PC-9 (cell line): Measurements from ENCODE around the gene NTNG1. TPM values are rescaled to one million over a fixed set of nuclear protein-coding genes. Genes with fewer than 3 reads are reported as not detected.

Experiments
- BruUV-seq: library from RNA; stranded (reverse); fragments of 400-500 nt; replicated peaks from 2 replicates; lab custom pipeline; 2021; lab: Mats Ljungman, UMichigan
- CTCF ChIA-PET: fragments of 300-600 bp; sonication (Branson Sonifier 250); formaldehyde crosslinking; loops from one replicate; lab custom pipeline; 2022; ENCODE audit warnings: antibody characterized with exemption; lab: Charles Lee
- POLR2A ChIA-PET: fragments of 300-600 bp; sonication (Branson Sonifier 250); formaldehyde crosslinking; loops from one replicate; lab custom pipeline; 2022; ENCODE audit warnings: antibody characterized with exemption; ENCODE audit not compliant: unreplicated experiment; lab: Charles Lee
- DNase-seq, 2 experiments: peaks; one replicate each; pipeline versions ENCODE4 v3.0.0 to v3.0.0-alpha.2; 2015 to 2022; ENCODE audit warnings: mixed read lengths in 1 of 2
- H2AFZ ChIP-seq: fragments of 200-600 bp; sonication (generic); 2 replicates; pipeline ENCODE4 v1.8.1; 2017; ENCODE audit warnings: antibody characterized with exemption
- H3F3A ChIP-seq: fragments of 200-600 bp; sonication (generic); 2 replicates; pipeline ENCODE4 v1.8.1; 2017; ENCODE audit warnings: antibody characterized with exemption, mild to moderate bottlenecking, low read depth; ENCODE audit not compliant: insufficient read depth
- H3K27ac ChIP-seq: fragments of 200-600 bp; sonication (generic); 2 replicates; pipeline ENCODE4 v1.6.1; 2016; ENCODE audit warnings: mixed run types
- H3K27me3 ChIP-seq: fragments of 200-600 bp; sonication (generic); 2 replicates; pipeline ENCODE4 v1.6.1; 2016; ENCODE audit warnings: low read depth, mixed run types; ENCODE audit not compliant: insufficient read depth
- H3K36me3 ChIP-seq: fragments of 200-600 bp; sonication (generic); 2 replicates; pipeline ENCODE4 v1.6.1; 2016; ENCODE audit warnings: low read depth, mixed run types
- H3K4me1 ChIP-seq: fragments of 200-600 bp; sonication (generic); replicated peaks from 2 replicates; pipeline ENCODE4 v1.6.1; 2016; ENCODE audit warnings: mixed run types; ENCODE audit not compliant: insufficient read depth
- H3K4me2 ChIP-seq: fragments of 200-600 bp; sonication (generic); 2 replicates; pipeline ENCODE4 v1.6.1; 2017; ENCODE audit warnings: mixed run types
- H3K4me3 ChIP-seq: fragments of 200-600 bp; sonication (generic); 2 replicates; pipeline ENCODE4 v1.6.1; 2016; ENCODE audit warnings: mixed run types
- H3K79me2 ChIP-seq: fragments of 200-600 bp; sonication (generic); 2 replicates; pipeline ENCODE4 v1.6.1; 2017; ENCODE audit warnings: low read depth, mixed run types
- H3K9me2 ChIP-seq: fragments of 200-600 bp; sonication (generic); 2 replicates; pipeline ENCODE4 v1.8.1; 2017; ENCODE audit warnings: mild to moderate bottlenecking; ENCODE audit not compliant: insufficient read depth
- H3K9me3 ChIP-seq: fragments of 200-600 bp; sonication (generic); 2 replicates; pipeline ENCODE4 v1.8.1; 2016; ENCODE audit warnings: low read depth; ENCODE audit not compliant: insufficient read depth
- H4K20me1 ChIP-seq: fragments of 200-600 bp; sonication (generic); 2 replicates; pipeline ENCODE4 v1.8.1; 2017; ENCODE audit not compliant: insufficient read depth
- EZH2 ChIP-seq: fragments of 200-600 bp; sonication (generic); IDR thresholded peaks from 2 replicates; pipeline ENCODE4 v1.8.0; 2017; ENCODE audit warnings: antibody characterized with exemption, low read depth
- intact Hi-C: fragments of 100-400 bp; cut with micrococcal nuclease; formaldehyde crosslinking; loops from one replicate; pipeline ENCODE4 v1.10.0; 2022; ENCODE audit not compliant: unreplicated experiment
- total RNA-seq: library from RNA; stranded (reverse); gene quantifications from 2 replicates; pipeline ENCODE4 v1.2.3, GENCODE V29; 2021
- TF ChIP-seq, protein P1 (sequence below): fragments of 200-600 bp; sonication (generic); conservative IDR thresholded peaks from 2 replicates; pipeline ENCODE4 v1.6.1; 2017; ENCODE audit warnings: mixed run types, antibody characterized with exemption, mild to moderate bottlenecking, moderate library complexity

Gene NTNG1
- total RNA-seq, 1 experiment from 2014 or later: not detected

DNA sequence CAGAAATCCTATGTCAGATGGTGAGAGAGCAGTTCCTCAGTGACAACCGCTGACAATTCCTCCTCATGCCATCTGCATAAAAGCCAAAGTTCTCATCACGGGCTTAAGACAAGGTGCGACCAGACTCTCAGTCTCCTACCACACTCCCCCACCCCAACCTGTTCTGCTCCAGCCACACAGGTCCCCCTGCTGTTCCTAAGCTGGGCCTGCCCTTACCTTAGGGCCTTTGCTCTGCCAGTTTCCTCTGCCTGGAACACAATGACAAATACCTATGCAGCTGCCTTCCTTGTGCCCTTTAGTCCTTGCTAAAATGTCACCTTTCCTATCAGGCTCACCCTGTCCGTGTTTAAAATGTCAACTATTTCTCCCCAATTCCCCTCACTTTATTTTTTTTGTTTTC is 382.2 kb downstream of the NTNG1 start:
- no peaks in the 10 kb centered on the region for H3K9me2 ChIP-seq
- H2AFZ ChIP-seq: no peak overlapping the region
- no peak overlapping the region for H3K27ac ChIP-seq
- no peaks in the 10 kb centered on the region for H3K9me3 ChIP-seq
- no peaks in the 10 kb centered on the region for H3K36me3 ChIP-seq
- no peaks in the 10 kb centered on the region for H3K27me3 ChIP-seq
- intact Hi-C loops: loop anchor here (10.0 kb wide), 1 partner anchor 88 kb away; no protein-coding TSS in a partner anchor
- no peak for DNase-seq
- H3K4me1 ChIP-seq: no peaks in the 10 kb centered on the region
- no peak overlapping the region for H3K4me2 ChIP-seq
- no peaks in the 10 kb centered on the region for H4K20me1 ChIP-seq
- H3K79me2 ChIP-seq: no peaks in the 10 kb centered on the region
- BruUV-seq: no TSS peak
- H3F3A ChIP-seq: no peaks in the 10 kb centered on the region
- CTCF ChIA-PET: no interaction called here
- TF ChIP-seq, protein P1, sequence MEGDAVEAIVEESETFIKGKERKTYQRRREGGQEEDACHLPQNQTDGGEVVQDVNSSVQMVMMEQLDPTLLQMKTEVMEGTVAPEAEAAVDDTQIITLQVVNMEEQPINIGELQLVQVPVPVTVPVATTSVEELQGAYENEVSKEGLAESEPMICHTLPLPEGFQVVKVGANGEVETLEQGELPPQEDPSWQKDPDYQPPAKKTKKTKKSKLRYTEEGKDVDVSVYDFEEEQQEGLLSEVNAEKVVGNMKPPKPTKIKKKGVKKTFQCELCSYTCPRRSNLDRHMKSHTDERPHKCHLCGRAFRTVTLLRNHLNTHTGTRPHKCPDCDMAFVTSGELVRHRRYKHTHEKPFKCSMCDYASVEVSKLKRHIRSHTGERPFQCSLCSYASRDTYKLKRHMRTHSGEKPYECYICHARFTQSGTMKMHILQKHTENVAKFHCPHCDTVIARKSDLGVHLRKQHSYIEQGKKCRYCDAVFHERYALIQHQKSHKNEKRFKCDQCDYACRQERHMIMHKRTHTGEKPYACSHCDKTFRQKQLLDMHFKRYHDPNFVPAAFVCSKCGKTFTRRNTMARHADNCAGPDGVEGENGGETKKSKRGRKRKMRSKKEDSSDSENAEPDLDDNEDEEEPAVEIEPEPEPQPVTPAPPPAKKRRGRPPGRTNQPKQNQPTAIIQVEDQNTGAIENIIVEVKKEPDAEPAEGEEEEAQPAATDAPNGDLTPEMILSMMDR: no peak
- no peak for TF ChIP-seq EZH2
- no peak overlapping the region for H3K4me3 ChIP-seq
- POLR2A ChIA-PET: no interaction called here

DNA sequence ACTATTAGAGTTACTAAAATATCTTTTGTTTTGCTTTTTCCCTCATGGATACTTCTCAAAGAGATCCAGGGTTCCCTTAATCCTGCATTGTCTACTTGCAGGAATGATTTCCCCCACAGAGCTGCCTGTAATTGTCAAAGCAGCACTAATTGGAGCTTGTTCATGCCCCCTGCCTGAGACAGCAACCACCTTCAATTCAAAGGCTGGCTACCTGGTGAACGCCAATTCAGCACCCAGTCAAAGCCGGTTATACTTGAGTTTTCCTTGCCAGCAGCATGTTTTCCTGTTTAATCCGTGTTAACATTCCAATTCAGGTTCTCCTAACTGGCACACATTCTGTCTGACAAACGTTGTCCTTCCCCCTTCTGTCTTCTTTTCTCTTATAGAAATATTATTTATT is 382.9 kb downstream of the NTNG1 start:
- Histone ChIP-seq H3K9me3 (no peaks in the 10 kb centered on the region), H3K4me2 (no peak overlapping the region), H3K4me3 (no peak overlapping the region), H3K79me2 (no peaks in the 10 kb centered on the region), H3K9me2 (no peaks in the 10 kb centered on the region), H4K20me1 (no peaks in the 10 kb centered on the region), H3F3A (no peaks in the 10 kb centered on the region), H3K27me3 (no peaks in the 10 kb centered on the region), H3K36me3 (no peaks in the 10 kb centered on the region), H3K4me1 (no peaks in the 10 kb centered on the region), H3K27ac (no peak overlapping the region), H2AFZ (no peak overlapping the region)
- CTCF ChIA-PET: no interaction called here
- DNase-seq: no peak
- BruUV-seq: no TSS peak
- intact Hi-C loops: loop anchor here (10.0 kb wide), 1 partner anchor 89 kb away; no protein-coding TSS in a partner anchor
- TF ChIP-seq, protein P1: no peak
- no peak for TF ChIP-seq EZH2
- POLR2A ChIA-PET: no interaction called here

DNA sequence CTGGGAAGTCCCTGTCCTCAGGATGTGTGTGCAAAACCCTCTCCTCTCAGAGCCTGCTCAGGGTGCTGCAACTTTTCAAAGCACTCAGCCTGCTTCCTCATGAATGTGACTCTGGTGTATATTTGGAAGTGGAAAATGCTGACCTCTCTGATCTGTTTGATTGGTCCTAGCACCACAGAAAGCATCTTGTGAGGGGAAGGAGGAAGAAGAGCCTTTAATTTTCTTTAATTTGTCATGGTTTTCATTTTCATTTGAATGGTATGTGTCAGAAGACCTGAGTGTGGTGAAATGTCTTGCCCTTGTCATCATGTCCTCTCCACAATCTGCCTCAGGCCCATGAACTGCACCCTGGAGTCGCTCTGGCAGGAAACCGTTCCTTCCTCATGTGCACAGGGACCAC is 383.5 kb downstream of the NTNG1 start:
- no peak for DNase-seq
- Histone ChIP-seq H3K4me3 (no peak overlapping the region), H3K27ac (no peak overlapping the region), H3K27me3 (no peaks in the 10 kb centered on the region), H3K36me3 (no peaks in the 10 kb centered on the region), H3K4me1 (no peaks in the 10 kb centered on the region), H4K20me1 (no peaks in the 10 kb centered on the region), H3K9me2 (no peaks in the 10 kb centered on the region), H3F3A (no peaks in the 10 kb centered on the region), H3K9me3 (no peaks in the 10 kb centered on the region), H3K4me2 (no peak overlapping the region), H2AFZ (no peak overlapping the region), H3K79me2 (no peaks in the 10 kb centered on the region)
- intact Hi-C loops: loop anchor here (10.0 kb wide), 1 partner anchor 90 kb away; no protein-coding TSS in a partner anchor
- TF ChIP-seq, protein P1: no peak
- no peak for TF ChIP-seq EZH2
- ChIA-PET POLR2A (no interaction called here), CTCF (no interaction called here)
- no TSS peak for BruUV-seq
